Liver (tissue), 9 donors: ENCODE data around the gene ADTRP. TPM values are rescaled to one million over a fixed set of nuclear protein-coding genes. Genes with fewer than 3 reads are reported as not detected.

ENCODE experiments used
- DNase-seq: peaks from one replicate; pipeline ENCODE4 v3.0.0-alpha.2; 2017; ENCODE audit warnings: low spot score
- H3K27ac ChIP-seq, 2 donors: one replicate each; pipeline ENCODE4 v1.7.0; 2013; ENCODE audit warnings: inconsistent platforms in 2 of 2, low read length in 2 of 2, control low read depth in 1 of 2, low read depth in 1 of 2, mild to moderate bottlenecking in 1 of 2
- H3K27me3 ChIP-seq, 4 donors: one replicate each; pipeline versions ENCODE4 v1.6.1 to v1.7.0; 2013; ENCODE audit warnings: low read length in 3 of 4, inconsistent platforms in 1 of 4, mild to moderate bottlenecking in 1 of 4, moderate library complexity in 1 of 4; ENCODE audit not compliant: control insufficient read depth in 4 of 4, insufficient read depth in 4 of 4
- H3K36me3 ChIP-seq, 4 donors: one replicate each; pipeline versions ENCODE4 v1.6.1 to v1.7.0; 2013; ENCODE audit warnings: low read length in 3 of 4, mild to moderate bottlenecking in 3 of 4, low read depth in 1 of 4, moderate library complexity in 1 of 4; ENCODE audit not compliant: control insufficient read depth in 4 of 4, insufficient read depth in 3 of 4
- H3K4me1 ChIP-seq, 4 donors: one replicate each; pipeline versions ENCODE4 v1.6.1 to v1.7.0; 2013; ENCODE audit warnings: low read length in 3 of 4, mild to moderate bottlenecking in 3 of 4, moderate library complexity in 1 of 4; ENCODE audit not compliant: control insufficient read depth in 4 of 4, insufficient read depth in 4 of 4
- H3K4me3 ChIP-seq, 3 donors: one replicate each; pipeline versions ENCODE4 v1.6.1 to v1.7.0; 2013; ENCODE audit warnings: low read length in 3 of 3, control low read depth in 1 of 3, low read depth in 1 of 3, mild to moderate bottlenecking in 1 of 3
- H3K9ac ChIP-seq, 2 donors: one replicate each; pipeline ENCODE4 v1.7.0; 2013; ENCODE audit warnings: low read length in 2 of 2, mild to moderate bottlenecking in 2 of 2, moderate library complexity in 2 of 2, control low read depth in 1 of 2, low read depth in 1 of 2
- H3K9me3 ChIP-seq, 4 donors: one replicate each; pipeline versions ENCODE4 v1.6.1 to v1.7.0; 2013; ENCODE audit warnings: low read length in 3 of 4; ENCODE audit not compliant: control insufficient read depth in 4 of 4
- EGR1 ChIP-seq, 2 donors: IDR thresholded peaks; 2 replicates each; pipeline ENCODE4 v1.6.1; 2016 to 2018; ENCODE audit warnings: antibody characterized with exemption in 2 of 2, low read depth in 2 of 2
- FOXA1 ChIP-seq: IDR thresholded peaks from 2 replicates; pipeline ENCODE4 v1.6.1; 2016; ENCODE audit warnings: antibody characterized with exemption
- FOXA2 ChIP-seq: IDR thresholded peaks from 2 replicates; pipeline ENCODE4 v1.6.1; 2016; ENCODE audit warnings: antibody characterized with exemption
- GABPA ChIP-seq, 2 donors: IDR thresholded peaks in 1 of 2; conservative IDR thresholded peaks in 1 of 2; 2 replicates each; pipeline ENCODE4 v1.6.1; 2016; ENCODE audit warnings: antibody characterized with exemption in 2 of 2, mild to moderate bottlenecking in 1 of 2, moderate library complexity in 1 of 2
- HNF4A ChIP-seq, 2 donors: conservative IDR thresholded peaks; 2 replicates each; pipeline ENCODE4 v1.6.1; 2016; ENCODE audit warnings: antibody characterized with exemption in 2 of 2, mild to moderate bottlenecking in 2 of 2
- HNF4G ChIP-seq: IDR thresholded peaks from 2 replicates; pipeline ENCODE4 v1.6.1; 2016; ENCODE audit warnings: antibody characterized with exemption
- JUND ChIP-seq, 2 donors: IDR thresholded peaks; 2 replicates each; pipeline ENCODE4 v1.6.1; 2016; ENCODE audit warnings: antibody characterized with exemption in 2 of 2
- NR2F2 ChIP-seq: IDR thresholded peaks from 2 replicates; pipeline ENCODE4 v1.6.1; 2016; ENCODE audit warnings: antibody characterized with exemption
- RAD21 ChIP-seq, 2 donors: IDR thresholded peaks; 2 replicates each; pipeline ENCODE4 v1.6.1; 2016; ENCODE audit warnings: antibody characterized with exemption in 2 of 2, mild to moderate bottlenecking in 2 of 2
- RXRA ChIP-seq, 2 donors: IDR thresholded peaks; 2 replicates each; pipeline ENCODE4 v1.6.1; 2017 to 2018; ENCODE audit warnings: antibody characterized with exemption in 2 of 2, mild to moderate bottlenecking in 1 of 2
- SP1 ChIP-seq: IDR thresholded peaks from 2 replicates; pipeline ENCODE4 v1.6.1; 2018; ENCODE audit warnings: antibody characterized with exemption, mild to moderate bottlenecking
- TAF1 ChIP-seq: conservative IDR thresholded peaks from 2 replicates; pipeline ENCODE4 v1.6.1; 2016; ENCODE audit warnings: antibody characterized with exemption, mild to moderate bottlenecking
- YY1 ChIP-seq: IDR thresholded peaks from 2 replicates; pipeline ENCODE4 v1.6.1; 2016; ENCODE audit warnings: antibody characterized with exemption, mild to moderate bottlenecking
- WGBS: extraction: QIAGEN DNeasy Blood & Tissue Kit; methylation state at CpG from one replicate; pipeline ENCODE4 v1.1.7; 2013; 5-methylcytosine and 5-hydroxymethylcytosine counted together
- polyA plus RNA-seq, 2 donors: library from polyadenylated mRNA; stranded (reverse) in 1 of 2; unstranded in 1 of 2; fragments of 200-250 nt in 1 of 2; fragments of >200 nt in 1 of 2; fragmentation: Nextera tagmentation in 1 of 2; extraction: Ambion mirVana in 1 of 2; gene quantifications; one replicate each; pipeline versions ENCODE4 v1.2.1 to v1.2.3, GENCODE V29; 2013 to 2015
- total RNA-seq, 2 donors: library from RNA; depleted of rRNA; stranded (reverse); fragments of >200 nt; gene quantifications; one replicate each; pipeline ENCODE4 v1.2.3, GENCODE V29; 2014
- TF ChIP-seq, protein P1 (sequence below): IDR thresholded peaks from 2 replicates; pipeline ENCODE4 v1.6.1; 2016; ENCODE audit warnings: antibody characterized with exemption, mild to moderate bottlenecking
- TF ChIP-seq, protein P2 (sequence below): fragments of 150-350 bp; IDR thresholded peaks from 2 replicates; pipeline ENCODE4 v1.5.1; 2017; ENCODE audit warnings: improper control_type of control experiment, low read depth, low read length; ENCODE audit not compliant: missing input control
- TF ChIP-seq, protein P3 (sequence below): IDR thresholded peaks from 2 replicates; pipeline ENCODE4 v1.6.1; 2016; ENCODE audit warnings: antibody characterized with exemption
- TF ChIP-seq, protein P4 (sequence below): IDR thresholded peaks from 2 replicates; pipeline ENCODE4 v1.6.1; 2016; ENCODE audit warnings: antibody characterized with exemption
- TF ChIP-seq, protein P5 (sequence below): IDR thresholded peaks from 2 replicates; pipeline ENCODE4 v1.6.1; 2016; ENCODE audit warnings: antibody characterized with exemption
- donor health status: healthy.
- donor health status: healthy.
- donor health status: healthy.
- donor health status: healthy.
- donor health status: healthy.

ADTRP gene
- total and polyA plus RNA-seq, 4 donors = 0.21 to 2.0 (median 0.50) TPM; not detected in 1

DNA sequence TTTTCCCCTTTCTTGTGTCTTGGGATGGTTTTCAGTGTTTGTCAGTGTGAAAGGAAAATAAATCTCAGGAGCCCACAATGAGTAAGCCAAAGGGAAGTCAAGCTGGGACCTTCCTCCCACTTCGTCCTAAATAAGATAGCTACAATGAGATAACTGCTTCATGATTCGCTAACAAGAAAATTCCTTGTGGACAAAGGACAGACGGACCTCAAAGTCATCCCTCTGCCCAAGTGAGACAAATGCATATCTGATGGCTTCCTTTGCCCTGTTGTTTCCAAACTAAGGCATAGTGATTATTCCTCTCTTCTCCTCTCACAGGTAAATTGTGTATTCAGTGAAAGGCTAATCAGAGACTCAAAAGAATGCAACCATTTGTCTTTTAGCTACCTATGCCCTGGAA, 26.1 kb upstream of the ADTRP start:
- no peak for TF ChIP-seq FOXA1
- TF ChIP-seq JUND (IDR thresholded peaks at IDR 0.05) = no peak
- no peak for TF ChIP-seq GABPA (IDR thresholded peaks at IDR 0.05 in 1 of 2, conservative IDR thresholded peaks at IDR 0.05 in 1 of 2)
- TF ChIP-seq RXRA (IDR thresholded peaks at IDR 0.05) = no peak
- no peak for TF ChIP-seq SP1
- no peak for TF ChIP-seq HNF4G
- TF ChIP-seq, protein P1, sequence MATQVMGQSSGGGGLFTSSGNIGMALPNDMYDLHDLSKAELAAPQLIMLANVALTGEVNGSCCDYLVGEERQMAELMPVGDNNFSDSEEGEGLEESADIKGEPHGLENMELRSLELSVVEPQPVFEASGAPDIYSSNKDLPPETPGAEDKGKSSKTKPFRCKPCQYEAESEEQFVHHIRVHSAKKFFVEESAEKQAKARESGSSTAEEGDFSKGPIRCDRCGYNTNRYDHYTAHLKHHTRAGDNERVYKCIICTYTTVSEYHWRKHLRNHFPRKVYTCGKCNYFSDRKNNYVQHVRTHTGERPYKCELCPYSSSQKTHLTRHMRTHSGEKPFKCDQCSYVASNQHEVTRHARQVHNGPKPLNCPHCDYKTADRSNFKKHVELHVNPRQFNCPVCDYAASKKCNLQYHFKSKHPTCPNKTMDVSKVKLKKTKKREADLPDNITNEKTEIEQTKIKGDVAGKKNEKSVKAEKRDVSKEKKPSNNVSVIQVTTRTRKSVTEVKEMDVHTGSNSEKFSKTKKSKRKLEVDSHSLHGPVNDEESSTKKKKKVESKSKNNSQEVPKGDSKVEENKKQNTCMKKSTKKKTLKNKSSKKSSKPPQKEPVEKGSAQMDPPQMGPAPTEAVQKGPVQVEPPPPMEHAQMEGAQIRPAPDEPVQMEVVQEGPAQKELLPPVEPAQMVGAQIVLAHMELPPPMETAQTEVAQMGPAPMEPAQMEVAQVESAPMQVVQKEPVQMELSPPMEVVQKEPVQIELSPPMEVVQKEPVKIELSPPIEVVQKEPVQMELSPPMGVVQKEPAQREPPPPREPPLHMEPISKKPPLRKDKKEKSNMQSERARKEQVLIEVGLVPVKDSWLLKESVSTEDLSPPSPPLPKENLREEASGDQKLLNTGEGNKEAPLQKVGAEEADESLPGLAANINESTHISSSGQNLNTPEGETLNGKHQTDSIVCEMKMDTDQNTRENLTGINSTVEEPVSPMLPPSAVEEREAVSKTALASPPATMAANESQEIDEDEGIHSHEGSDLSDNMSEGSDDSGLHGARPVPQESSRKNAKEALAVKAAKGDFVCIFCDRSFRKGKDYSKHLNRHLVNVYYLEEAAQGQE = no peak
- TF ChIP-seq YY1 = no peak
- TF ChIP-seq, protein P2, sequence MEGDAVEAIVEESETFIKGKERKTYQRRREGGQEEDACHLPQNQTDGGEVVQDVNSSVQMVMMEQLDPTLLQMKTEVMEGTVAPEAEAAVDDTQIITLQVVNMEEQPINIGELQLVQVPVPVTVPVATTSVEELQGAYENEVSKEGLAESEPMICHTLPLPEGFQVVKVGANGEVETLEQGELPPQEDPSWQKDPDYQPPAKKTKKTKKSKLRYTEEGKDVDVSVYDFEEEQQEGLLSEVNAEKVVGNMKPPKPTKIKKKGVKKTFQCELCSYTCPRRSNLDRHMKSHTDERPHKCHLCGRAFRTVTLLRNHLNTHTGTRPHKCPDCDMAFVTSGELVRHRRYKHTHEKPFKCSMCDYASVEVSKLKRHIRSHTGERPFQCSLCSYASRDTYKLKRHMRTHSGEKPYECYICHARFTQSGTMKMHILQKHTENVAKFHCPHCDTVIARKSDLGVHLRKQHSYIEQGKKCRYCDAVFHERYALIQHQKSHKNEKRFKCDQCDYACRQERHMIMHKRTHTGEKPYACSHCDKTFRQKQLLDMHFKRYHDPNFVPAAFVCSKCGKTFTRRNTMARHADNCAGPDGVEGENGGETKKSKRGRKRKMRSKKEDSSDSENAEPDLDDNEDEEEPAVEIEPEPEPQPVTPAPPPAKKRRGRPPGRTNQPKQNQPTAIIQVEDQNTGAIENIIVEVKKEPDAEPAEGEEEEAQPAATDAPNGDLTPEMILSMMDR = no peak
- TF ChIP-seq, protein P3, sequence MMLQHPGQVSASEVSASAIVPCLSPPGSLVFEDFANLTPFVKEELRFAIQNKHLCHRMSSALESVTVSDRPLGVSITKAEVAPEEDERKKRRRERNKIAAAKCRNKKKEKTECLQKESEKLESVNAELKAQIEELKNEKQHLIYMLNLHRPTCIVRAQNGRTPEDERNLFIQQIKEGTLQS = no peak
- no peak for TF ChIP-seq TAF1
- TF ChIP-seq HNF4A (conservative IDR thresholded peaks at IDR 0.05) = no peak
- TF ChIP-seq EGR1 (IDR thresholded peaks at IDR 0.05; ENCODE audit: low read depth in 2 of 2) = no peak
- no peak for TF ChIP-seq NR2F2
- TF ChIP-seq FOXA2 = no peak
- TF ChIP-seq, protein P4, sequence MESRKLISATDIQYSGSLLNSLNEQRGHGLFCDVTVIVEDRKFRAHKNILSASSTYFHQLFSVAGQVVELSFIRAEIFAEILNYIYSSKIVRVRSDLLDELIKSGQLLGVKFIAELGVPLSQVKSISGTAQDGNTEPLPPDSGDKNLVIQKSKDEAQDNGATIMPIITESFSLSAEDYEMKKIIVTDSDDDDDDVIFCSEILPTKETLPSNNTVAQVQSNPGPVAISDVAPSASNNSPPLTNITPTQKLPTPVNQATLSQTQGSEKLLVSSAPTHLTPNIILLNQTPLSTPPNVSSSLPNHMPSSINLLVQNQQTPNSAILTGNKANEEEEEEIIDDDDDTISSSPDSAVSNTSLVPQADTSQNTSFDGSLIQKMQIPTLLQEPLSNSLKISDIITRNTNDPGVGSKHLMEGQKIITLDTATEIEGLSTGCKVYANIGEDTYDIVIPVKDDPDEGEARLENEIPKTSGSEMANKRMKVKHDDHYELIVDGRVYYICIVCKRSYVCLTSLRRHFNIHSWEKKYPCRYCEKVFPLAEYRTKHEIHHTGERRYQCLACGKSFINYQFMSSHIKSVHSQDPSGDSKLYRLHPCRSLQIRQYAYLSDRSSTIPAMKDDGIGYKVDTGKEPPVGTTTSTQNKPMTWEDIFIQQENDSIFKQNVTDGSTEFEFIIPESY = no peak
- TF ChIP-seq, protein P5, sequence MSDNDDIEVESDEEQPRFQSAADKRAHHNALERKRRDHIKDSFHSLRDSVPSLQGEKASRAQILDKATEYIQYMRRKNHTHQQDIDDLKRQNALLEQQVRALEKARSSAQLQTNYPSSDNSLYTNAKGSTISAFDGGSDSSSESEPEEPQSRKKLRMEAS = no peak
- TF ChIP-seq RAD21 (IDR thresholded peaks at IDR 0.05) = no peak
- Histone ChIP-seq H3K27ac (no peak overlapping the region), H3K4me3 (no peak overlapping the region), H3K36me3 (no peaks in the 10 kb centered on the region), H3K9me3 (no peaks in the 10 kb centered on the region), H3K4me1 (peaks cover 0 to 5% (median 0%) of the 10 kb centered on the region in 4 donors), H3K9ac (no peak overlapping the region), H3K27me3 (no peaks in the 10 kb centered on the region)
- DNase-seq = no peak
- WGBS = 87% methylated on average over 3 of the region's 3 CpGs
